Colonic mucosa (tissue), 4 donors: Measurements from ENCODE around the gene ALG9. TPM values are rescaled to one million over a fixed set of nuclear protein-coding genes. Genes with fewer than 3 reads are reported as not detected.

Experiments used
- DNase-seq: peaks from one replicate; pipeline ENCODE4 v3.0.0-alpha.2; 2020
- H3K27ac ChIP-seq: fragments of 200-600 bp; one replicate; pipeline ENCODE4 v1.8.0; 2021
- H3K27me3 ChIP-seq: fragments of 200-600 bp; one replicate; pipeline ENCODE4 v1.8.0; 2021
- H3K36me3 ChIP-seq: fragments of 200-600 bp; one replicate; pipeline ENCODE4 v1.8.0; 2021
- H3K4me1 ChIP-seq: fragments of 200-600 bp; one replicate; pipeline ENCODE4 v1.8.0; 2021; ENCODE audit warnings: mild to moderate bottlenecking
- H3K4me3 ChIP-seq: fragments of 200-600 bp; one replicate; pipeline ENCODE4 v1.8.0; 2021
- H3K9ac ChIP-seq, 2 donors: one replicate each; pipeline ENCODE4 v1.7.0; 2013; ENCODE audit warnings: control low read depth in 2 of 2, low read depth in 2 of 2, low read length in 2 of 2
- H3K9me3 ChIP-seq: fragments of 200-600 bp; one replicate; pipeline ENCODE4 v1.8.0; 2021
- intact Hi-C: fragments of 100-400 bp; cut with DNase I; formaldehyde crosslinking; loops from one replicate; pipeline ENCODE4 v1.14.1; 2022
- total RNA-seq, 2 donors: library from RNA; stranded (reverse); fragmentation: NEBNext Ultra II Directional in 1 of 2; extraction: Animal tissue kit (Norgen Biotek cat#: 25700) in 1 of 2; gene quantifications; one replicate each; pipeline ENCODE4 v1.2.1, GENCODE V29; 2021
- TF ChIP-seq, protein P1 (sequence below): fragments of 200-600 bp; IDR thresholded peaks from one replicate; pipeline ENCODE4 v1.8.0; 2022; ENCODE audit warnings: antibody characterized with exemption, mild to moderate bottlenecking
- donor health status: healthy.
- donor health status: DM: no; HTN: no; CAD: no.
- donor health status: DM: no; HTN: no; CAD: no.

Gene ALG9
- total RNA-seq, 2 donors from 2014 or later, result 23.2 to 25.2 TPM

DNA sequence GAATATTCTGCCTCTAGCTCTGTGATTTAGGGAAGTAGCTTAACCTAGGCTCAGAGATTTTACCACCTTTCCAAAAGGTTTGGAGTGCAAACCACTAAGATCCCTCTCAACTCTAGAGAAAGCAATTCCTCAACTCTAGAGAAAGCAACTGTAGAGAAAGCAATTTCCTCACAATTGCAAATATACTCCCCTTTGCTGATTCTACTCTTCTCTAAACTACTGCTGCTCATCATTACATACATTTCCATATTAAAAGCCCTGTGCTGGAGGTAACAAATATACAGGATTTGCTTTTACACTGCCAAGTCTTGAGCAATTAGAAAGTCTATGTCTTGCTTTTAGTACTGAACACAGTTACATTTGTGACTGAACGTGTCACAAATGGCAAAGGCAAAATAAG is 48.2 kb downstream of the ALG9 start:
- H3K27me3 ChIP-seq, result no peaks in the 10 kb centered on the region
- intact Hi-C loops, result no loop called here
- no peaks in the 10 kb centered on the region for H3K4me1 ChIP-seq
- H3K27ac ChIP-seq, result no peak overlapping the region
- no peak overlapping the region for H3K9ac ChIP-seq
- no peak overlapping the region for H3K4me3 ChIP-seq
- H3K36me3 ChIP-seq, result no peaks in the 10 kb centered on the region
- no peak for DNase-seq
- TF ChIP-seq, protein P1, sequence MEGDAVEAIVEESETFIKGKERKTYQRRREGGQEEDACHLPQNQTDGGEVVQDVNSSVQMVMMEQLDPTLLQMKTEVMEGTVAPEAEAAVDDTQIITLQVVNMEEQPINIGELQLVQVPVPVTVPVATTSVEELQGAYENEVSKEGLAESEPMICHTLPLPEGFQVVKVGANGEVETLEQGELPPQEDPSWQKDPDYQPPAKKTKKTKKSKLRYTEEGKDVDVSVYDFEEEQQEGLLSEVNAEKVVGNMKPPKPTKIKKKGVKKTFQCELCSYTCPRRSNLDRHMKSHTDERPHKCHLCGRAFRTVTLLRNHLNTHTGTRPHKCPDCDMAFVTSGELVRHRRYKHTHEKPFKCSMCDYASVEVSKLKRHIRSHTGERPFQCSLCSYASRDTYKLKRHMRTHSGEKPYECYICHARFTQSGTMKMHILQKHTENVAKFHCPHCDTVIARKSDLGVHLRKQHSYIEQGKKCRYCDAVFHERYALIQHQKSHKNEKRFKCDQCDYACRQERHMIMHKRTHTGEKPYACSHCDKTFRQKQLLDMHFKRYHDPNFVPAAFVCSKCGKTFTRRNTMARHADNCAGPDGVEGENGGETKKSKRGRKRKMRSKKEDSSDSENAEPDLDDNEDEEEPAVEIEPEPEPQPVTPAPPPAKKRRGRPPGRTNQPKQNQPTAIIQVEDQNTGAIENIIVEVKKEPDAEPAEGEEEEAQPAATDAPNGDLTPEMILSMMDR, result no peak
- H3K9me3 ChIP-seq, result no peaks in the 10 kb centered on the region

DNA sequence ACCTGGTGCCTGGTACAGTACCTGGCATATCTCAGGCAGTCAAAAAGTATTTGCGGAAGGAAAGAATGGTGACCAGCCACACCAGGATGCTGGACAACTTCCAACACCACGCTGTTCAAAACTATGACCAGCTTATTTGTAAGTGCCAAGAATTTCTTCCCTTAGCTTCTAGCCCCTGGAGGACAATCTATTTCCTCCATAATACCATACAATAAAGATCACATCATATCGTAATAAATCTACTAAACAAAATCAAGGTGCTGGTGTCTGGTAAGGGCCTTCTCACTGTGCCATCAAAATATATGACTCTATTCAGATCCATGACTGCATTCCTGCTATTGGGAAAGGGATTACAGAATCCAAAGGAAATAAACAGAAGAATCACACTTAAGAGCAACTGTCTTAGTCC is 51.5 kb downstream of the ALG9 start:
- DNase-seq, result peak; percentile 27
- no peak overlapping the region for H3K9ac ChIP-seq
- intact Hi-C loops, result no loop called here

DNA sequence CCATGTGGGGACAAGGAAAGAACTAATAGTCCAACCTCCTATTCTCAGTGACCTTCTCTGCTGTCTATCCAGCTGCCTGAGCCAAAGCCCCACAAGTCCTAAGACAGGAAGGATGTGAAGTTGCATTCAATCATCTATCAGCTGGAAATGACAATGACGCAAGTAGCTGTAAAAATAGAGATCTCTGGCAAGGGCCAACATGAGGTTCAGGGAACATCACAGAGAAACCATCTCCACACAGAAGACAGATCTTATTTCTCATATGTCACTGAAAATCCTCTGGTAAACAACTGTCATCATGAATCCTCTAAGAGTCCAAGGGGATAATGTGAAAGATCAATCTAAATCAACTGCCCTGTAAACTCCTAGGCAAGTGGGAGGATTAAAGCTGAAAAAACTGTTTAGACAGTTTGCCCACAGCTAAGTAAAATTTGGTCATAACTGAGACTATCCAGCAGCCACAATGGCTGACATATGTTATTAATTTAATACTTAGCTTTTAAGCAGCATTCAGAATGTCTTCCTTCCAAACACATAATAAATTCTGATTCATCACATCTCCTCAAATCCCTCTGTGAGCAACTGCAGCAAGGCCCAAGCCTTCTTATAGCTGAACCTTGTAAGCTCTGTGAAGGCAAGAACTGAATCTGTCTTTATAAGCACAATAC is 52.1 kb downstream of the ALG9 start:
- Histone ChIP-seq H3K4me1 (no peaks in the 10 kb centered on the region), H3K4me3 (no peak overlapping the region), H3K36me3 (no peaks in the 10 kb centered on the region), H3K9me3 (no peaks in the 10 kb centered on the region), H3K9ac (no peak overlapping the region), H3K27me3 (no peaks in the 10 kb centered on the region), H3K27ac (no peak overlapping the region)
- TF ChIP-seq, protein P1, result no peak
- intact Hi-C loops, result no loop called here
- peak; percentile 19 for DNase-seq

More for the DNA sequence above, 51.5 kb downstream of the ALG9 start:
- H3K4me3 ChIP-seq, result no peak overlapping the region
- no peaks in the 10 kb centered on the region for H3K9me3 ChIP-seq
- H3K27me3 ChIP-seq, result no peaks in the 10 kb centered on the region
- H3K36me3 ChIP-seq, result no peaks in the 10 kb centered on the region
- TF ChIP-seq, protein P1, result no peak
- H3K4me1 ChIP-seq, result no peaks in the 10 kb centered on the region
- no peak overlapping the region for H3K27ac ChIP-seq

DNA sequence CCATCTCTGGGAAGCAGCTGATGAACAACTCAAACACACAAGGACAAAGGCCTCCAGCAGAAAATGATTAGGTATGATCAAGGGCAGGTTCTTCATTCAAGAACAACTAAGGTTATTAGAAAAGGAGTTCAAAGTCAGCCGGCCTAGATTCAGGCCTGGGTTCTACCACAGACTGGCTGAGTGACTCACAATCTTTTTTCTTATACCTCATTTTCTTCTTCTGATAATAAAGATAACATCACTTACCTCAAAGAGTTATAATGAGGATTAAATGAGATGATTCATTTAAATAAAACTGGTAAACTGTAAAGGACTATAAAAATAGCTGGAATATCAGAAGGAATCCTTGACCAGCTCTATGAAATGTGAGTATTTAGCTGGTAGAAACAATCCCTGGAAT is 55.9 kb downstream of the ALG9 start:
- H3K9ac ChIP-seq, result no peak overlapping the region
- H3K4me3 ChIP-seq, result no peak overlapping the region
- no peaks in the 10 kb centered on the region for H3K27me3 ChIP-seq
- TF ChIP-seq, protein P1, result no peak
- intact Hi-C loops, result no loop called here
- H3K9me3 ChIP-seq, result no peaks in the 10 kb centered on the region
- DNase-seq, result no peak
- no peaks in the 10 kb centered on the region for H3K4me1 ChIP-seq
- H3K36me3 ChIP-seq, result no peaks in the 10 kb centered on the region
- no peak overlapping the region for H3K27ac ChIP-seq

DNA sequence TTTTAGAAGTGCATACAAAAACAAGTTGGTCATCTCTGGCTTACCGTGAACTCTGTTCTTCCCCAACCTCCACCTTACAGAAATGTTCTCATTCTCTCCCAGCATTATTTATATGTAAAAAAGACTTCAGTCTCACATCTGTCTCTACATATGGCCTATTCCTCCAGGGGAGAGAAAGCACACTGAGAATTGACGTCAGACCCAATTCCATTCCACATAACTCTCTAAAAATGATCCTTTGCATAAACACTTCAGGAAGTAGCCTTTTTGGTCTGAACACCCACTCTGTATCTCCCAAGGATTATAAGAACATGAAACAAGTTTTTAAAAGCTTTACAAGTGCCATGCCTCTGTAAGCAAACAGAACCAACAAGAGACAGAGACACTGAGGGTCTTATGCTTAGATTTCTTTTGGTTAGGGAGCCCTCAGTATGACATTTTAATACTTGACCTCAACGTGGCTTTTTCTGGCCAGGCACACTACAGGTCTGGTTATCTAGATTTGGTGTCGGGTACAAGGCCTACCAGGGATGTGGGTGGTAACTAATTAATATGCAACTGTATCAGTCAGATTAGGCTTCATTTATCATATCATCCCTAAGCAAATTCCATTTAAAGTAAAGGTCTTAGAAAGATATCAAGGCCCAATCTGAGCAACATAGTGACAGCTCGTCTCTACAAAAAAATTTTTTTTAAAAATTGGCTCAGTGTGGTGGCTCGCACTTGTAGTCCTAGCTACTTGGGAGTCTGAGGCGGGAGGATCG is 56.6 kb downstream of the ALG9 start:
- no peaks in the 10 kb centered on the region for H3K4me1 ChIP-seq
- TF ChIP-seq, protein P1, result no peak
- no peaks in the 10 kb centered on the region for H3K36me3 ChIP-seq
- intact Hi-C loops, result no loop called here
- no peaks in the 10 kb centered on the region for H3K27me3 ChIP-seq
- H3K9ac ChIP-seq, result no peak overlapping the region
- no peak for DNase-seq
- no peak overlapping the region for H3K27ac ChIP-seq
- H3K4me3 ChIP-seq, result no peak overlapping the region
- no peaks in the 10 kb centered on the region for H3K9me3 ChIP-seq
